Nucleus accumbens (tissue), 56 donors: Measurements from ENCODE around the gene GSTA1.
"Not testable (repeated sequence)": the region's sequence is repeated elsewhere in the genome, so short reads cannot be mapped to it uniquely, and the experiment has no call there.

Experiments
- DNase-seq, 56 donors: peaks; one replicate each; lab custom pipeline; 2025; lab: John Stamatoyannopoulos, UW

GSTA1 gene

DNA sequence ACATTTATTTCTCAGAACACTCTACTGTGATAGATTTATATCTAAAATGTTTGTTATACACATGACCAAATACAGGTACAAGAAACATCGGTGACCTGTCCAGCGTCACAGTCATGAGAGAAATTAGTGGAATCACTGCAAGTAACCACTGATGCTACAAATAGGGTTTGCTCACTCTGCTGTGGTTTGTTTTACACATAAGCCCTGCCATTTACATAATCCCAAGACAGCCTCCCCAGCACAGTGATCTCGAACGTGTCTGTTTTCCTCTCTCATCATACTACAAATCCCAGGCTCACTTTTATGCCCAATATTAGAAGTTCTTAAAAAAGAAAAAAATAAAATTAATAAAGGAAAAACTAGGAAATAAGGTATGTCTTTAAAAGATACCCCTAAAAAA, 6.2 kb upstream of the GSTA1 start:
- not testable (repeated sequence) for DNase-seq

DNA sequence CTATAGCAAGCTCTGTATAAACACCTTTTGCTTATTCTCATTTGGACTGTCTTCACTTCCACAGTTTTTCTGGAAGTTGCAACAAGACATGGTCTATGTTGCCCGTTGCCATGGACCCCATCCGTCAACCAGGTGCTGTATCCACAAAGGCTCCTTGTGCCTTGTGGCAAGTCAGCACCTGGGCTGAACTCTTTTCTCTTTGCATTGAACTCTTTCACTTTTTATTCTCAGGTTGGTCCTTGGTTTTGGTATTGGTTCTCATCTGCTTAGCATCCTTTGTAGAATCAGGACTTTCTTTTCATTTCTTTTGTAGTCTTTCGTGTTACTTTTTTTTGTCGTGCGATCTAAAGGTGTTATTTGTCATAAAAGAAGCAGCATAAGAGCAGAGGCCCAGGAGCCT, 5.0 kb upstream of the GSTA1 start:
- no peak for DNase-seq

GRCh38 chr6:52802806-52803205, 810 bp downstream of the GSTA1 start:
- DNase-seq = no peak

GRCh38 chr6:52801188-52801841, 2.3 kb downstream of the GSTA1 start:
- no peak for DNase-seq

DNA sequence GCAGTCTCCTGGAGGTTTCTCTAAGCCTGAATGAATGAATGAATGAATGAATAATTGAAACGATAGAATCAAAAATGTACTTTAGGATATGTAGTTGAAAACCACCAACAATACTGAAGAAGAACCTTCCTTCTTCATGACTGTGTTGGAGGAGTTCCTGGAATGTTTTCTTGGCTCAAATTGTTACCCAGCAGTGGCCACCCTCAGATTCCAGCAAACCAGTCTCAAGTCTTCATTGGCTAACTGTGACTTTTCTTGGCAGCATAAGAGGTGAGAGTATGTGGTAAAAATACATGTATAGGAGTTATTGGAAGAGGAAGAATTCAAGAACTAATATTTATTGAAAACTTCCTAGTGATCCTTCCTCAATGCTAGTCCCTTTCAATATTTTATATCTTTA, 4.3 kb downstream of the GSTA1 start:
- not testable (repeated sequence) for DNase-seq

- not testable (repeated sequence) for DNase-seq
Measured at GRCh38 chr6:52794366-52794765, 9.2 kb downstream of the GSTA1 start.

DNA sequence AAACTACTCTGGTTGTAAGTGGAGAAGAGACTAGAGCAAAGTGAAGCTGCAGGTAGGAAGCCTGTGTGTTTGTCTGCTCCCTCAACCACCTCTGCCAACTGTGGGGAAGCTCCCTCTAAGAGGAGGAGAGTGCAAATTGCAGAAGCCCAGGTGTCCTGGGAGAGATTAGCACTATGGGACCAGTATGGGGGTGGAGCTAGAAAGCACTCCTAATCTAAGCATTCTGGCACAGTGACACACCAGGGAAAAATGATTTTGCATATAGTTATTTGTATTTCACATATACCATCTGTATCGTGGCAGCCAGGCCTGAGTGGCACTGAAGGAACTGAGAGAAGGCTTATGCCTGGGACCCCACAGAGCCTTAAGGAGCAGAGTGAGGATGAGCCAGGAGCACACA, 12.8 kb downstream of the GSTA1 start:
- no peak for DNase-seq

DNA sequence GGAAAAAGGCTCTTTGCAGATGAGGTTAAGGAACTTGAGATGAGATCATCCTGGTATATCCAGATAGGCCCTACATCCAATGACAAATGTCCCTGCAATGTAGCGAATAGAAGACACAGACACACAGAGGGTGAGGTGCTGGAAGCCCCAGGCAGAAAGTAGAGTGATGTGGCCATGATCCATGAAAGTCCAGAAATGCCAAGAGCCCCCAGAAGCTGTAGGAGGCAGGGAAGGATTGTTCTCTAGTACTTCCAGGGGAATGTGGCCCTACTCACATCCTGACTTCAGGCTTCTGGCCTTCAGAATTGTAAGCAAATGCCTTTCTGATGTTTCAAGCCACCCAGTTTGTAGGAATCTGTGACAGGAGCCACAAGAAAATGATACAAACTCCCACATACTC, 14.0 kb downstream of the GSTA1 start:
- not testable (repeated sequence) for DNase-seq

- DNase-seq = peak in 10 of 56 donors; percentile 1 to 34 (median 10)
Measured at GRCh38 chr6:52788478-52788877, 15.1 kb downstream of the GSTA1 start.

DNA sequence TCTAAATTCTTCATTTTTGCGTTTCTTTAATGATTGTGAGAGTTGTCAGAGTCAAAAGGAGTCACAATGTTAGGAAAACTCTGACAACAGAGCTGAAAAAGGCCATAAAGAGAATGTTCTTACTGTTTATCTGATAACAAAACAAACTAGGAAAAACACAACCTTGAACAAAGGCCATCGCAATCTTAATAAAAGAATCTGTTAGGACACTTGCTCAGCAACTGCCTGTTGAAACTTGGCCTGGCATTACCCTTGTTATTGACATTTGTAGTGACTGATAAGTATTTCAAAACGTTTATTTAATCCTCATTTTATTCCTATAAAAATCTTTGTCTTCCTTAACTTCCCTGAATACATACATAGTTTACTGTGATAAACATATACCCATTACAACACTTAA, 15.7 kb downstream of the GSTA1 start:
- DNase-seq = no peak

DNA sequence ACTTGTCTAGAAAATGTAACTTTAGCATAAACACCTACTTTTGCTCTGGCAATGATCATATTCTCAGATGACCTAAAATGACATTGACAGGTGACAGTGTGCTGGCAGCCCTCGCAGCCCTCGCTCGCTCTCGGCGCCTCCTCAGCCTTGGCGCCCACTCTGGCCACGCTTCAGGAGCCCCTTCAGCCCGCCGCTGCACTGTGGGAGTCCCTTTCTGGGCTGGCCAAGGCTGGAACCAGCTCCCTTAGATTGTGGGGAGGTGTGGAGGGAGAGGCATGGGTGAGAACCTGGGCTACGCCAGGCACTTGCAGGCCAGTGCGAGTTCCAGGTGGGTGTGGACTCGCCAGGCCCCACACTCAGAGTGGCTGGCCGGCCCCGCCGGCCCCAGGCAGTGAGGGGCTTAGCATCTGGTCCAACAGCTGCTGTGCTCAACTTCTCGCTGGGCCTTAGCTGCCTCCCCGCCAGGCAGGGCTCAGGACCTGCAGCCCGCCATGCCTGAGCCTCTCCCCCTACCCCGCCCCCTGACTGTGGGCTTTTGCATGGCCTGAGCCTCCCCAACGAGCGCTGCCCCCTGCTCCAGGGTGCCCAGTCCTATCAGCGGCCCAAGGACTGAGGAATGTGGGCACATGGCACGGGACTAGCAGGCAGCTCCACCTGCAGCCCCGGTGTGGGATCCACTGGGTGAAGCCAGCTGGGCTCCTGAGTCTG, 17.2 kb downstream of the GSTA1 start:
- no peak for DNase-seq

DNA sequence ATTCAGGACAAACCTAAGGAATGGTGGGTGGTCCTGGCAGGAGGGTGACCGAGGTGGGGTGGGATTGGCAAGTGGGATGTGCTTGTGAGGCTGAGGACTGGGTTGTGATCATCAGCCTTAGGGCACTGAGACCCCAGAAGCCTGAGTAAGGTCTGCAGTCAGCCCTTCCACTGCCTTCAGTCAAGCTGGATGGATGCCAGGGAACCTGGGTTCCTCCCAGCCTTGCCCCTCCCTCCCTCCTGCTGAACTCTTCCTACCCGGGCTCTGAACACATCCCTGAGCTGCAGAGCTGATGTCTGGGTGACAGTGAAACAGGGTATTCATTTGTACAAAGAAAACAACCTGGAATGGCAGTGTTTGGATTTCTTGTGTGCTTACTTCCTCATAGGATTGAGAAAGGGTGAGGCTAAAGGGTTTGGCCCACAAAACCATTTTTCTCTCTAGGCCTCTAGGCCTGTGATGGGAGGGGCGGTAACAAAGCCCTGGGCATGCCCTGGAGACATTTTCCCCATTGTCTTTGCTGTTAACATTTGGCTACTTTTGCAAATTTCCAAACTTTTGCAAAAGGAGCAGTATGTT, 20.8 kb downstream of the GSTA1 start:
- DNase-seq = not testable (repeated sequence)

GRCh38 chr6:52782209-52782608, 21.4 kb downstream of the GSTA1 start:
- DNase-seq = not testable (repeated sequence)

DNA sequence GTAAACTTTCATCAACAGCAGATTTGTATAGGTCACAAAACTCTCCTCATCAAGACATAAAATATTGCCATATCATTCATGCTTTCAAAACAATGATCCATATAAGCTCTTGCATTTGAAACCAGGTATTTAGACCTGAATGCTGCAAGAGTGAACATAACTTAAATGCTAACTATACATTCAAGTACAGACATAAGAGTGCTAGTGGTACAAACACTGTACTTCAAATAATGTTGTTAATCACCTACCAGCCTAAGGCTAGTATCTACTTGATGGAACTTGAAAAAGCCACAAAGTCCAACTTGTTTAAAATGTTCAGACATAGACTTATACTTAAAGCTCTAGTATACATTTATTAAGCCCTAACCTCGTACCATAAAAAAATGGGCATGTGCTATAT, 24.4 kb downstream of the GSTA1 start:
- DNase-seq = no peak

DNA sequence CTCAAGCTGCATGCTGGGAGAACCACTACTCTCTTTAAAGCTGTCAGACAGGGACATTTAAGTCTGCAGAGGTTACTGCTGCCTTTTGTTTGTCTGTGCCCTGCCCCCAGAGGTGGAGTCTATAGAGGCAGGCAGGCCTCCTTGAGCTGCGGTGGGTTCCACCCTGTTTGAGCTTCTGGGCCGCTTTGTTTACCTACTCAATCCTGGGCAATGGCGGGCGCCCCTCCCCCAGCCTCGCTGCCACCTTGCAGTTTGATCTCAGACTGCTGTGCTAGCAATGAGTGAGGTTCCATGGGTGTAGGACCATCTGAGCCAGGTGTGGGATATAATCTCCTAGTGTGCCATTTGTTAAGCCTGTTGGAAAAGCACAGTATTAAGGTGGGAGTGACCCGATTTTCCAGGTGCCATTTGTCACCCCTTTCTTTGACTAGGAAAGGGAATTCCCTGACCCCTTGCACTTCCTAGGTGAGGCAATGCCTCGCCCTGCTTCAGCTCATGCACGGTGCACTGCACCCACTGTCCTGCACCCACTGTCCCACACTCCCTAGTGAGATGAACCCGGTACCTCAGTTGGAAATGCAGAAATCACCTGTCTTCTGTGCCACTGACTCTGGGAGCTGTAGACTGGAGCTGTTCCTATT, 26.8 kb downstream of the GSTA1 start:
- DNase-seq = not testable (repeated sequence)

GRCh38 chr6:52769399-52769798, 34.2 kb downstream of the GSTA1 start:
- DNase-seq = not testable (repeated sequence)

DNA sequence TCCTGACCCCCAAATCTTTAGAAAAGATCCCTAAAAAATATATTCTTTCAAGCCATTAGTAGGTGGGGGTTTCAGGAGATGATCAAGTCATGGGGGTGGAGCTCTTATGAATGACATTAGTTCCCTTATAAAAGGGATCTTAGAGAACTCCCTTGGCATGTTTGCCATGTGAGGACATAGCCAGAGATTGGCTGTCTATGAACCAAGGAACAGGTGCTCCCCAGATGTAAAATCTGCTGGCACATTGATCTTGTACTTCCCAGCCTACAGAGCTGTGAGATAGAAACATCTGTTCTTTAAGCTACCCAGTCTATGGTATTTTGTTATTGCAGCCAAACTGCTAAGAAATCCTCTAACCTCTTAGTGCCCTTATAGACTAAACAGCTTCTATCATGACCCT, 36.0 kb downstream of the GSTA1 start:
- not testable (repeated sequence) for DNase-seq

GRCh38 chr6:52763322-52763916, 40.2 kb downstream of the GSTA1 start, which contains the start of gene GSTA2:
Gene GSTA2, minus strand, starts transcription at chr6:52763475. Its CDS starts 5,528 bp downstream, at chr6:52757947.
- not testable (repeated sequence) for DNase-seq

- not testable (repeated sequence) for DNase-seq
Measured at GRCh38 chr6:52761673-52762491, 41.7 kb downstream of the GSTA1 start.
